Measurements from ENCODE around the gene FTO.

The FTO gene

DNA sequence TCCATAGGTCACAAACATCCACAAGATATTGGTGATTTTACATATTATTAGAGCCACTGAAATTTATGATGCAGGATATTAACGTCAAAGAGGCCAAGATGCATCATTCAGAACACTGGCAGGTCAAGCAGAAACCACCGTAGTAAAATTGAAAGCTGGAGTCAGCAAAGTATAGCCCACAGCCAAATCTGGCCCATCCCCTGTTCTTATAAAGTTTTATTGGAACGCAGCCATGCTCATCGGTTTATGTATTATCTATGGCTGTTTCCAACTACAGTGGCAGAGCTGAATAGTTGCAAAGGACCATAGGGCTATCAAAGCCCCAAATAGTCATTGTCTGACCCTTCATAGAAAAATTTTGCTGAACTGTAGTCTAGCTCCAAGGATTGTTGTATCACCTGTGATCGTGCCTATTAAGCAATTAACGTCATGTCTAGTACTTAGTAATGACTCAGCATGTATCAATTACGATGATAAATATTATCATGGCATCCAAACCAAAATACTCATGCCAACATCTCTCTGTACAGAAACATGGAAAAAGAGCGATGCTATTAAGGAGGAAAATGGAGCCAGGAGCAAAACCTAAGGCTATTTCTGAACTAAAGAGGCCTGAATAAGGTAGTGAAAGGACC is 417.0 kb downstream of the FTO start:
- H3K27ac ChIP-seq: no peak overlapping the region
- no peak for DNase-seq (ENCODE audit: low spot score)
- ChIA-PET CTCF (interaction anchor here (0.7 kb wide), 1 partner anchor 24 kb away, joined by 5 read pairs; no protein-coding TSS in a partner anchor), POLR2A (ENCODE audit: low non-redundant PET) (no interaction called here)
- TF ChIP-seq, protein P1, sequence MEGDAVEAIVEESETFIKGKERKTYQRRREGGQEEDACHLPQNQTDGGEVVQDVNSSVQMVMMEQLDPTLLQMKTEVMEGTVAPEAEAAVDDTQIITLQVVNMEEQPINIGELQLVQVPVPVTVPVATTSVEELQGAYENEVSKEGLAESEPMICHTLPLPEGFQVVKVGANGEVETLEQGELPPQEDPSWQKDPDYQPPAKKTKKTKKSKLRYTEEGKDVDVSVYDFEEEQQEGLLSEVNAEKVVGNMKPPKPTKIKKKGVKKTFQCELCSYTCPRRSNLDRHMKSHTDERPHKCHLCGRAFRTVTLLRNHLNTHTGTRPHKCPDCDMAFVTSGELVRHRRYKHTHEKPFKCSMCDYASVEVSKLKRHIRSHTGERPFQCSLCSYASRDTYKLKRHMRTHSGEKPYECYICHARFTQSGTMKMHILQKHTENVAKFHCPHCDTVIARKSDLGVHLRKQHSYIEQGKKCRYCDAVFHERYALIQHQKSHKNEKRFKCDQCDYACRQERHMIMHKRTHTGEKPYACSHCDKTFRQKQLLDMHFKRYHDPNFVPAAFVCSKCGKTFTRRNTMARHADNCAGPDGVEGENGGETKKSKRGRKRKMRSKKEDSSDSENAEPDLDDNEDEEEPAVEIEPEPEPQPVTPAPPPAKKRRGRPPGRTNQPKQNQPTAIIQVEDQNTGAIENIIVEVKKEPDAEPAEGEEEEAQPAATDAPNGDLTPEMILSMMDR (conservative IDR thresholded peaks at IDR 0.05; ENCODE audit: low read depth): no peak

DNA sequence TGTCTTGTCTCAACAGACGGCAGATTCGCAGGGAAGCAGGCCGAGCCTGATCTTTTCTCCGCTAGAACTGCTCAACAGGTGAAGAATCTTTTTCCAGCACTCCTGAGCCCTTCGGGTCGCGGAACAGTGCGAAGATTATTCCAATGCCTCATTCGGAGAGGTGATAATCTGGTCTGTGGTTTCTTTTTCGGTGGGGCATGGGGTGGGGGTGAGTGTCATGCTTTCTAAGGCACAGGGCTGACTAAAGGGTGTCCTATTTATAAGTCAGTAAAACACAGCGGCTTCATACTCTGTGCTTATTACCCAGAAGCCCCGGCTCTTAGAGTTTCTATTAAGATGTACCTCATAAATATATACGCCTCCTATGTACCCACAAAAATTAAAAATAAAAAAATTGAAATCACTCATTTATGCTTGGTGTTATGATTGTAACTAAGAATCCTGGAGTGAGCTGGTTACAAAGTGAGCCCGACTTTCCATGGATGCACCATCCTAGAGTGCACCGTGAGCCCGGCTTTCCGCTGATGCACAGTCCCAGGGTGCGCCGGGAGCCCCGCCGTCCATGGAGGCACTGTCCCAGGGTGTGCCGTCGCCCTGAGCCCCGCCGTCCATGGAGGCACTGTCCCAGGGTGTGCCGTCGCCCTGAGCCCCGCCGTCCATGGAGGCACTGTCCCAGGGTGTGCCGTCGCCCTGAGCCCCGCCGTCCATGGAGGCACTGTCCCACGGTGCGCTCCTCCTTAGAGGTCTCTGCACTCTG is 417.8 kb downstream of the FTO start:
- POLR2A ChIA-PET (ENCODE audit: low non-redundant PET): no interaction called here
- no peak for DNase-seq (ENCODE audit: low spot score)
- no peak overlapping the region for H3K27ac ChIP-seq
- TF ChIP-seq, protein P1 (conservative IDR thresholded peaks at IDR 0.05; ENCODE audit: low read depth): no peak
- CTCF ChIA-PET: no interaction called here

DNA sequence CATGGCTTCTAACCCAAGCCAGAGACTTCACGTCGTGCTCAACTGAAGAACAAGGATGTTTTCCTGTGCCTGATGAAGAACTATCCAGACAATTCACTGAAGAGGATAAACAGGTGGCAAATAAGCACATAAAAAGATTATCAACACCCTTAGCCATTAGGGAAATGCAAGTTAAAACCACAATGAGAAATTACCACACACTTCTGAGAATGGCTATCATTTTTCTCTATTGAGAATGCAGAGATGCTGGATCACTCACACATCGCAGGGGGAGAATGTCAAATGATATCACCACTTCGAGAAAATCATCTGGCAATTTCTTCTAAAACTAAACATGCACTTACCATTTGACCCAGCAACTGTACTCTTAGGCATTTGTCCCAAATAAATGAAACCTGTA is 419.8 kb downstream of the FTO start:
- no peak overlapping the region for H3K27ac ChIP-seq
- ChIA-PET CTCF (no interaction called here), POLR2A (ENCODE audit: low non-redundant PET) (interaction anchor here (0.6 kb wide), 1 partner anchor 601 kb away, joined by 3 read pairs; no protein-coding TSS in a partner anchor)
- TF ChIP-seq, protein P1 (conservative IDR thresholded peaks at IDR 0.05; ENCODE audit: low read depth): no peak
- DNase-seq (ENCODE audit: low spot score): no peak

DNA sequence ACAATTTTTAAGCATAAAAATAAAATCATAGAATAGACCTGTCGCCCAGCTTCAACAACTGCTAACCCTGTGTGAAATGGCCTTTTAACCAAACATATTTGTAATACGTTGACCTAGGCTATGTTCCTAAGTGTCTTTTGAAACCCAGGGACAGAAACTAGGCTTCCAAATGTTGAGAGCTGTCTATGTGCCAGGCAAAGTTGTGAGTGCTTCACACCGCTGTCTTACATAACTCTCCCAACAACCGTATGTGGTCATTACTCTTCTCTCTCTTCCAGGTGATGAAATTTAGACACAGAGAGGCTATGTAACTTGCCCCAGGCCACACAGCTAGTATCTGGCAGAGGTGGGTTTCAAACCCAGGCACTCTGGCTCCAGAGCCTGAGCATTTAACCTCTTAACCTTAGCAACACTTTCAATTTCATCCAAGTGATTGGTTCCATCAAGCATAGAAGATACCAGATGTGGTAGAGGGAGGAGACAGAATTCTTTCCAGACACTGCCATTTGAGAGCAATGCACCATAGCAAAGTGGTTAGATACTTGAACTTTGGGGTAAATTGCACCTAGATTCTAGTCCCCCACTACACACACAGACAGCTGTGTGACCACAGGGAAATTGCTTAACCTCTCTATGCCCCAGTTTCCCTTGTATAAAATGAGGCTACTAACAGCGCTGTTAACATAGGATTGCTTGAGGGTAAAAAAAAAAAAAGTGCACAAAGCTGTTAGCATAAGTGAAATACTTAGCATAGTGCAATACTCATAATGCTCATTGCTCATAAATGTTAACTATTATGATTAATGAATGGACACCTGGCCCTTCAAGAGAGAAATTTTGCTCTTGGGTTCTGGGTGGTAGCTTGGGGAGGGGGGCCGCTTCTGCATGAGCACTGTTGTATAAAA is 422.0 kb downstream of the FTO start:
- ChIA-PET CTCF (interaction anchor here (0.6 kb wide), 1 partner anchor 13 kb away, joined by 3 read pairs; no protein-coding TSS in a partner anchor), POLR2A (ENCODE audit: low non-redundant PET) (no interaction called here)
- TF ChIP-seq, protein P1 (conservative IDR thresholded peaks at IDR 0.05; ENCODE audit: low read depth): no peak
- H3K27ac ChIP-seq: no peak overlapping the region
- no peak for DNase-seq (ENCODE audit: low spot score)

DNA sequence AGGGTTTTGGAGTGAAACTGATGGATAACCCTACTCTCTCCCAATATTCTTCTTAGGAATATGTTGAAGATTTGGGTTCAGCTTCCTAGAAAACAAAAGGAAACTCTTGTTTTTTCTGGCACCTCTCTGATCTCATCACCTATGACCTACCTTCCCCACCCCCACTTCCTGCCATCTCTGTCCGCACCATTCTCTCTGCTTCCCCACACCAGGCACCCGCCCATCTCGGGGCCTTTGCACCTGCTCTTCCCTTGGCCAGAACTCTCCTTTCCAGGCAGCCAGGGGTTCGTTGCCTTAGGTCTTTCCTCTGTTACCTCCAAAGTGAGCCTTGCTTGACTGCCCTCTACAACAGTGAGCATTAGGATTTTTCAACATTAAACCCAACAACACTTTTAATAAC is 423.0 kb downstream of the FTO start:
- TF ChIP-seq, protein P1 (conservative IDR thresholded peaks at IDR 0.05; ENCODE audit: low read depth): no peak
- POLR2A ChIA-PET (ENCODE audit: low non-redundant PET): no interaction called here
- no peak overlapping the region for H3K27ac ChIP-seq
- CTCF ChIA-PET: no interaction called here
- no peak for DNase-seq (ENCODE audit: low spot score)

DNA sequence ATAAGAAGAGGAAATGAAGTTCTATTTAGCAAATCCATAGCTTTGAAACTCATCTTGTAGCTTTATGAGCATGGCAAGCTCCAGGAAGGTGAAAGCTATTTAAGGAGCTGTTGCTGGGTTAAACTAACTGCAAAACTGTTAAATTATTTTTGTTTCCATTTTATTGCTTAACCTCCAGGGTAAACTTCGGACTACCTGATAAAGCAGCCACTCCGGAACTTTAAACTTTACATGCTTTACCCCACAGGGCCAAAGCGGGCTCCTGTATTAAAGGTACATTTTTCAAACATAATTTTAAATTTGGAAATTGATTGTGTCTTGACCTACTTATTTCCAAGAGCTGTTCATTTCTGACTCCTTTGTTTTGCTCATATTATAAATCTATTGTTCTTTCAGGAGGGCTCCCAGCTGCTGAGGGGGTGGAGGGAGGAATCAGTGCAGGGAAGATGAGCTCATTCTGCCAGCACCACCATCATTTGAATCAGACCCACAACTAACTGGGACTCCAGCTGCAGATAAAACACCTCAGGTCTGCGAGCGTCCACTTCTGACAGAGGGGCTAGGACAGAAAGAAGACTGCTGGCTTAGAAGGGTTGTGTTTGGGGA is 424.8 kb downstream of the FTO start:
- POLR2A ChIA-PET (ENCODE audit: low non-redundant PET): no interaction called here
- no peak overlapping the region for H3K27ac ChIP-seq
- no peak for DNase-seq (ENCODE audit: low spot score)
- CTCF ChIA-PET: no interaction called here
- TF ChIP-seq, protein P1 (conservative IDR thresholded peaks at IDR 0.05; ENCODE audit: low read depth): no peak

Data from RWPE1 (cell line).